Activated T-helper 9 cell treated with anti-CD3 and anti-CD28 coated beads, Interleukin-2, amount 50 U/mL, for 16 hours (primary cell): ENCODE measurements around the gene PRPSAP1.
"Not testable (repeated sequence)": the region's sequence is repeated elsewhere in the genome, so short reads cannot be mapped to it uniquely, and the experiment has no call there.

Experiments
- DNase-seq: peaks from one replicate; pipeline ENCODE4 v3.0.0-alpha.2; 2020; ENCODE audit warnings: low read depth

PRPSAP1 gene

GRCh38 chr17:76382803-76383545, 29.3 kb upstream of the PRPSAP1 start:
- peak; percentile 47 for DNase-seq

- DNase-seq = no peak
Observed at GRCh38 chr17:76382351-76382802, 28.7 kb upstream of the PRPSAP1 start.

GRCh38 chr17:76381633-76382350, 28.1 kb upstream of the PRPSAP1 start:
- DNase-seq = no peak

GRCh38 chr17:76379646-76380376, 26.1 kb upstream of the PRPSAP1 start:
- DNase-seq = no peak

- DNase-seq = no peak
Observed at GRCh38 chr17:76379275-76379641, 25.5 kb upstream of the PRPSAP1 start.

- no peak for DNase-seq
Observed at GRCh38 chr17:76378548-76379274, 25.0 kb upstream of the PRPSAP1 start.

- DNase-seq = no peak
Observed at GRCh38 chr17:76376318-76377133, 22.8 kb upstream of the PRPSAP1 start.

GRCh38 chr17:76371656-76372628, 18.2 kb upstream of the PRPSAP1 start:
- no peak for DNase-seq

- DNase-seq = no peak
Observed at GRCh38 chr17:76370261-76370993, 16.7 kb upstream of the PRPSAP1 start.

- no peak for DNase-seq
Observed at GRCh38 chr17:76369804-76370203, 16.1 kb upstream of the PRPSAP1 start.

- no peak for DNase-seq
Observed at GRCh38 chr17:76369379-76369778, 15.7 kb upstream of the PRPSAP1 start.

- no peak for DNase-seq
Observed at GRCh38 chr17:76368545-76368944, 14.8 kb upstream of the PRPSAP1 start.

GRCh38 chr17:76367642-76368041, 13.9 kb upstream of the PRPSAP1 start:
- DNase-seq = no peak

- DNase-seq = no peak
Observed at GRCh38 chr17:76366247-76366646, 12.5 kb upstream of the PRPSAP1 start.

- DNase-seq = no peak
Observed at GRCh38 chr17:76365256-76365903, 11.7 kb upstream of the PRPSAP1 start.

- DNase-seq = no peak
Observed at GRCh38 chr17:76363107-76363842, 9.6 kb upstream of the PRPSAP1 start.

GRCh38 chr17:76360461-76360860, 6.7 kb upstream of the PRPSAP1 start:
- no peak for DNase-seq

- not testable (repeated sequence) for DNase-seq
Observed at GRCh38 chr17:76359776-76360175, 6.1 kb upstream of the PRPSAP1 start.
